ENCODE measurements around the gene LEKR1. TPM values are rescaled to one million over a fixed set of nuclear protein-coding genes. Genes with fewer than 3 reads are reported as not detected.

The LEKR1 gene
- total and polyA plus RNA-seq, 2 of the 13 experiments (the other 11 are each of a cell fraction or from before 2014, with no cell fraction given), result 0.49 to 1.5 TPM

DNA sequence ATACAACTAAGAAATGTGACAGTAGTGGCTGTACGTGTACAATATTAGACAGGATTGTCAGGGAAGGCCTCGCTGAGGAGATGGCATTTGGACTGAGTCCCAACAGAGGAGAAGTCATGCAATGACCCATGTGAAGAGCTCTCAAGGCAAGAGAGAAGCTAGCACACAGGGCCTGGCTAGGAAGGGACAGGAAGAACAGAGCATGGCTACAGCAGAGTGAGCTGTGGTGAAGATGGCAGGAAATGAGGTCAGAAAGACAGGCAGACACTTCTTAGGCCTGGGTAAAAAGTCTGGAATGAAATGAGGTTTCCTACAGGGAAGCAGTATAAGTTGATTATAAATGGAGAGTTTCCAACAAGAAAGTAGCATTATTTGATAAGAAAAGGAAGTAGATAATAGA, 33.2 kb upstream of the LEKR1 start (continued):
- TF ChIP-seq, protein P1, sequence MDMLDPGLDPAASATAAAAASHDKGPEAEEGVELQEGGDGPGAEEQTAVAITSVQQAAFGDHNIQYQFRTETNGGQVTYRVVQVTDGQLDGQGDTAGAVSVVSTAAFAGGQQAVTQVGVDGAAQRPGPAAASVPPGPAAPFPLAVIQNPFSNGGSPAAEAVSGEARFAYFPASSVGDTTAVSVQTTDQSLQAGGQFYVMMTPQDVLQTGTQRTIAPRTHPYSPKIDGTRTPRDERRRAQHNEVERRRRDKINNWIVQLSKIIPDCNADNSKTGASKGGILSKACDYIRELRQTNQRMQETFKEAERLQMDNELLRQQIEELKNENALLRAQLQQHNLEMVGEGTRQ (IDR thresholded peaks at IDR 0.05; ENCODE audit: low read depth, low read length), result no peak
- TF ChIP-seq, protein P1 (CRISPR knock-in tag; IDR thresholded peaks at IDR 0.05; ENCODE audit: borderline replicate concordance), result no peak
- TF ChIP-seq, protein P2, sequence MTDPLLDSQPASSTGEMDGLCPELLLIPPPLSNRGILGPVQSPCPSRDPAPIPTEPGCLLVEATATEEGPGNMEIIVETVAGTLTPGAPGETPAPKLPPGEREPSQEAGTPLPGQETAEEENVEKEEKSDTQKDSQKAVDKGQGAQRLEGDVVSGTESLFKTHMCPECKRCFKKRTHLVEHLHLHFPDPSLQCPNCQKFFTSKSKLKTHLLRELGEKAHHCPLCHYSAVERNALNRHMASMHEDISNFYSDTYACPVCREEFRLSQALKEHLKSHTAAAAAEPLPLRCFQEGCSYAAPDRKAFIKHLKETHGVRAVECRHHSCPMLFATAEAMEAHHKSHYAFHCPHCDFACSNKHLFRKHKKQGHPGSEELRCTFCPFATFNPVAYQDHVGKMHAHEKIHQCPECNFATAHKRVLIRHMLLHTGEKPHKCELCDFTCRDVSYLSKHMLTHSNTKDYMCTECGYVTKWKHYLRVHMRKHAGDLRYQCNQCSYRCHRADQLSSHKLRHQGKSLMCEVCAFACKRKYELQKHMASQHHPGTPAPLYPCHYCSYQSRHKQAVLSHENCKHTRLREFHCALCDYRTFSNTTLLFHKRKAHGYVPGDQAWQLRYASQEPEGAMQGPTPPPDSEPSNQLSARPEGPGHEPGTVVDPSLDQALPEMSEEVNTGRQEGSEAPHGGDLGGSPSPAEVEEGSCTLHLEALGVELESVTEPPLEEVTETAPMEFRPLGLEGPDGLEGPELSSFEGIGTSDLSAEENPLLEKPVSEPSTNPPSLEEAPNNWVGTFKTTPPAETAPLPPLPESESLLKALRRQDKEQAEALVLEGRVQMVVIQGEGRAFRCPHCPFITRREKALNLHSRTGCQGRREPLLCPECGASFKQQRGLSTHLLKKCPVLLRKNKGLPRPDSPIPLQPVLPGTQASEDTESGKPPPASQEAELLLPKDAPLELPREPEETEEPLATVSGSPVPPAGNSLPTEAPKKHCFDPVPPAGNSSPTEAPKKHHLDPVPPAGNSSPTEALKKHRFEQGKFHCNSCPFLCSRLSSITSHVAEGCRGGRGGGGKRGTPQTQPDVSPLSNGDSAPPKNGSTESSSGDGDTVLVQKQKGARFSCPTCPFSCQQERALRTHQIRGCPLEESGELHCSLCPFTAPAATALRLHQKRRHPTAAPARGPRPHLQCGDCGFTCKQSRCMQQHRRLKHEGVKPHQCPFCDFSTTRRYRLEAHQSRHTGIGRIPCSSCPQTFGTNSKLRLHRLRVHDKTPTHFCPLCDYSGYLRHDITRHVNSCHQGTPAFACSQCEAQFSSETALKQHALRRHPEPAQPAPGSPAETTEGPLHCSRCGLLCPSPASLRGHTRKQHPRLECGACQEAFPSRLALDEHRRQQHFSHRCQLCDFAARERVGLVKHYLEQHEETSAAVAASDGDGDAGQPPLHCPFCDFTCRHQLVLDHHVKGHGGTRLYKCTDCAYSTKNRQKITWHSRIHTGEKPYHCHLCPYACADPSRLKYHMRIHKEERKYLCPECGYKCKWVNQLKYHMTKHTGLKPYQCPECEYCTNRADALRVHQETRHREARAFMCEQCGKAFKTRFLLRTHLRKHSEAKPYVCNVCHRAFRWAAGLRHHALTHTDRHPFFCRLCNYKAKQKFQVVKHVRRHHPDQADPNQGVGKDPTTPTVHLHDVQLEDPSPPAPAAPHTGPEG (CRISPR knock-in tag; IDR thresholded peaks at IDR 0.05), result no peak
- no peak for TF ChIP-seq ZNF883 (CRISPR knock-in tag; IDR thresholded peaks at IDR 0.05; ENCODE audit: not compliant biosample characterization)

DNA sequence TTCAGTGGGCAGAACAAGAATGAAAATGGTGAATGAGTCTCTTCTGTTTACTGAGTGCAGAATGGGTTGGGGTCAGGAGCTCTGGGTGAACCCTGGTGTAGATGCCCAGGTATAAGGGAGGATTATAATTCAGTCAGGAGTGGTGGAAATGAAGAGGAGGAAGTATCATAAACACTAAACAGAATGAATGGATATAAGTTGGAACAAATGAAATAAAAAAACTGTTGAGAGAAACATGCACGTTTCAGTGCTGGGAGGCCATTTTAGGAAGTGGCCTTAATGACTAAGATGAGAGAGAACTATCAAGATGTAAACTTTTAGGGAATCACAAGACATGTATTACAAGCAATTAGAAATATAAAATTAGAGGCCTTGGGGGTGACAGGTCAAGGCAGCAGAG, 32.8 kb upstream of the LEKR1 start:
- no peaks in the 10 kb centered on the region for H4K20me1 ChIP-seq (ENCODE audit: insufficient read depth, low read length)
- no peaks in the 10 kb centered on the region for H3K9me3 ChIP-seq (ENCODE audit: low read length)
- ChIA-PET CTCF (ENCODE audit: low intra/inter-chr PET ratio, low total read pairs) (no interaction called here), POLR2A (no interaction called here)
- FAIRE-seq, result no peak
- H3K27ac ChIP-seq (ENCODE audit: extremely low read length, insufficient read depth, low read length), result no peak overlapping the region
- ATAC-seq, result no peak
- no peaks in the 10 kb centered on the region; a peak in 1 of 5 replicates for H3K27me3 ChIP-seq (ENCODE audit: control insufficient read depth in 1 of 2, insufficient read depth in 2 of 2, low read length in 2 of 2)
- in situ Hi-C loops (cut with HindIII; ENCODE audit: extremely low pct_ligation_motif_present, low pct_unique_long_range_greater_than_20kb), result no loop called here
- H3K9ac ChIP-seq (ENCODE audit: insufficient read depth, low read depth, low read length), result no peak overlapping the region
- WGBS (ENCODE audit: low lambda C conversion rate), result 50% methylated on average over 1 of the region's 1 CpG
- intact Hi-C loops (cut with micrococcal nuclease; ENCODE audit: unreplicated experiment), result no loop called here
- H3K4me2 ChIP-seq (ENCODE audit: low read depth, low read length), result peak overlapping the region; percentile 29
- no TSS peak for BruUV-seq (replicated peaks)
- DNase-seq (ENCODE audit: low spot score), result no peak
- peak overlapping the region; percentile 54 for H2AFZ ChIP-seq (ENCODE audit: low read length)
- no peaks in the 10 kb centered on the region for H3K79me2 ChIP-seq (ENCODE audit: insufficient read depth, low read length)
- H3K4me3 ChIP-seq (replicated peaks in 1 of 3; ENCODE audit: insufficient read depth in 1 of 3, low read depth in 2 of 3, low read length in 3 of 3), result no peak overlapping the region
- H3K4me1 ChIP-seq (ENCODE audit: insufficient read depth, low read length), result peaks cover 51% of the 10 kb centered on the region
- H3K36me3 ChIP-seq (replicated peaks in 1 of 2; ENCODE audit: control insufficient read depth in 1 of 2, insufficient read depth in 2 of 2, low read length in 2 of 2), result no peaks in the 10 kb centered on the region
- TF ChIP-seq ZNF724P (CRISPR knock-in tag; IDR thresholded peaks at IDR 0.05; ENCODE audit: borderline replicate concordance), result no peak
- TF ChIP-seq, protein P3, sequence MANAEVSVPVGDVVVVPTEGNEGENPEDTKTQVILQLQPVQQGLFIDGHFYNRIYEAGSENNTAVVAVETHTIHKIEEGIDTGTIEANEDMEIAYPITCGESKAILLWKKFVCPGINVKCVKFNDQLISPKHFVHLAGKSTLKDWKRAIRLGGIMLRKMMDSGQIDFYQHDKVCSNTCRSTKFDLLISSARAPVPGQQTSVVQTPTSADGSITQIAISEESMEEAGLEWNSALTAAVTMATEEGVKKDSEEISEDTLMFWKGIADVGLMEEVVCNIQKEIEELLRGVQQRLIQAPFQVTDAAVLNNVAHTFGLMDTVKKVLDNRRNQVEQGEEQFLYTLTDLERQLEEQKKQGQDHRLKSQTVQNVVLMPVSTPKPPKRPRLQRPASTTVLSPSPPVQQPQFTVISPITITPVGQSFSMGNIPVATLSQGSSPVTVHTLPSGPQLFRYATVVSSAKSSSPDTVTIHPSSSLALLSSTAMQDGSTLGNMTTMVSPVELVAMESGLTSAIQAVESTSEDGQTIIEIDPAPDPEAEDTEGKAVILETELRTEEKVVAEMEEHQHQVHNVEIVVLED (CRISPR knock-in tag; IDR thresholded peaks at IDR 0.05; ENCODE audit: borderline replicate concordance), result no peak
- no peak for TF ChIP-seq HNRNPLL (IDR thresholded peaks at IDR 0.05; ENCODE audit: low read depth, low read length, poor library complexity, severe bottlenecking)
- TF ChIP-seq NR3C1 (CRISPR knock-in tag; IDR thresholded peaks at IDR 0.05), result no peak
